Measurements from ENCODE around the gene SMARCD3. TPM values are rescaled to one million over a fixed set of nuclear protein-coding genes. Genes with fewer than 3 reads are reported as not detected.

SMARCD3 gene
- total and polyA plus RNA-seq, 9 of the 15 experiments (the other 6 are each of a cell fraction or from before 2014, with no cell fraction given) = 0.43 to 3.6 (median 2.6) TPM

GRCh38 chr7:151208253-151208862, 40.1 kb downstream of the SMARCD3 start:
- FAIRE-seq = peak; percentile 23
- no TSS peak for BruUV-seq (replicated peaks)

GRCh38 chr7:151207804-151208203, 40.7 kb downstream of the SMARCD3 start:
- H4K20me1 ChIP-seq (replicated peaks; ENCODE audit: control insufficient read depth, insufficient read depth, low read length) = peaks cover 33% of the 10 kb centered on the region
- no peak overlapping the region for H3K4me2 ChIP-seq (ENCODE audit: insufficient read depth, low read length)
- no peak overlapping the region for H3K27ac ChIP-seq (ENCODE audit: extremely low read depth, low read depth, low read length)
- ATAC-seq (no peak), DNase-seq (ENCODE audit: extremely low read depth in 1 of 4, low spot score in 3 of 4) (no peak), FAIRE-seq (no peak)
- ChIA-PET CTCF (ENCODE audit: low intra/inter-chr PET ratio) (no interaction called here), POLR2A (interaction anchor here (0.5 to 2.1 kb wide), 3 partner anchors 11 to 25 kb away, joined by 3 to 12 read pairs (median 5); partner anchors contain the start of gene ABCF2)
- H3K27me3 ChIP-seq (ENCODE audit: control insufficient read depth in 2 of 2, insufficient read depth in 2 of 2, low read length in 2 of 2) = peaks cover 31 to 34% of the 10 kb centered on the region in 2 experiments; a peak in 4 of 5 replicates
- H2AFZ ChIP-seq (ENCODE audit: low read depth, low read length) = no peak overlapping the region
- no peaks in the 10 kb centered on the region for H3K79me2 ChIP-seq (ENCODE audit: control insufficient read depth, insufficient read depth, low read length)
- no peaks in the 10 kb centered on the region for H3K9me1 ChIP-seq (ENCODE audit: control insufficient read depth, insufficient read depth, low read length)
- in situ Hi-C loops (cut with MboI) = no loop called here
- H3K4me3 ChIP-seq = no peak overlapping the region
- H3K4me1 ChIP-seq (replicated peaks in 1 of 2; ENCODE audit: control insufficient read depth in 2 of 2, insufficient read depth in 2 of 2, low read length in 2 of 2) = peaks cover 15 to 19% of the 10 kb centered on the region in 2 experiments
- intact Hi-C loops (cut with micrococcal nuclease) = loop anchor here (2.0 kb wide), 1 partner anchor 33 kb away; no protein-coding TSS in a partner anchor
- WGBS (ENCODE audit: insufficient coverage, low coverage, missing lambda C conversion rate) = 60% methylated on average over 12 of the region's 12 CpGs
- H3K36me3 ChIP-seq (ENCODE audit: control insufficient read depth, insufficient read depth, low read length) = peaks cover 9% of the 10 kb centered on the region; the same call in 2 of the 3 replicates
- no peak for TF ChIP-seq U2AF1 (optimal IDR thresholded peaks at IDR 0.05; ENCODE audit: low read depth, low read length)
- TF ChIP-seq POLR2G (IDR thresholded peaks at IDR 0.05; ENCODE audit: low read depth, low read length) = peak; percentile 65
- H3K9me3 ChIP-seq (replicated peaks; ENCODE audit: control insufficient read depth, insufficient read depth, low read depth, low read length) = no peaks in the 10 kb centered on the region
- no TSS peak for BruUV-seq (replicated peaks)
- H3K9ac ChIP-seq (ENCODE audit: insufficient read depth in 1 of 2, low read depth in 2 of 2, low read length in 2 of 2) = peak overlapping the region in 1 of 2 experiments; percentile 31; a peak in 2 of 4 replicates

More at GRCh38 chr7:151208253-151208862, 40.1 kb downstream of the SMARCD3 start:
- ATAC-seq = no peak
- Histone ChIP-seq H3K27me3 (ENCODE audit: control insufficient read depth in 2 of 2, insufficient read depth in 2 of 2, low read length in 2 of 2) (peaks cover 26 to 29% of the 10 kb centered on the region in 2 experiments; a peak in 4 of 5 replicates), H3K36me3 (ENCODE audit: control insufficient read depth, insufficient read depth, low read length) (peaks cover 15% of the 10 kb centered on the region; the same call in 2 of the 3 replicates), H3K9me1 (ENCODE audit: control insufficient read depth, insufficient read depth, low read length) (no peaks in the 10 kb centered on the region), H3K9me3 (replicated peaks; ENCODE audit: control insufficient read depth, insufficient read depth, low read depth, low read length) (no peaks in the 10 kb centered on the region), H3K4me3 (no peak overlapping the region), H4K20me1 (replicated peaks; ENCODE audit: control insufficient read depth, insufficient read depth, low read length) (peaks cover 31% of the 10 kb centered on the region), H3K4me2 (ENCODE audit: insufficient read depth, low read length) (no peak overlapping the region), H3K9ac (ENCODE audit: insufficient read depth in 1 of 2, low read depth in 2 of 2, low read length in 2 of 2) (no peak overlapping the region), H2AFZ (ENCODE audit: low read depth, low read length) (no peak overlapping the region), H3K79me2 (ENCODE audit: control insufficient read depth, insufficient read depth, low read length) (no peaks in the 10 kb centered on the region), H3K27ac (ENCODE audit: extremely low read depth, low read depth, low read length) (no peak overlapping the region), H3K4me1 (replicated peaks in 1 of 2; ENCODE audit: control insufficient read depth in 2 of 2, insufficient read depth in 2 of 2, low read length in 2 of 2) (peaks cover 15 to 19% of the 10 kb centered on the region in 2 experiments)
- CTCF ChIA-PET (ENCODE audit: low intra/inter-chr PET ratio) = no interaction called here
- TF ChIP-seq NCOA1 (IDR thresholded peaks at IDR 0.05; ENCODE audit: low read depth) = no peak
- TF ChIP-seq PRPF4 (IDR thresholded peaks at IDR 0.05; ENCODE audit: insufficient read depth, low read depth, low read length, poor library complexity, severe bottlenecking) = no peak
- POLR2A ChIA-PET = interaction anchor here (0.5 to 2.1 kb wide), 5 partner anchors 8 to 22 kb away, joined by 3 to 12 read pairs (median 6); partner anchors contain the start of gene ABCF2
- WGBS (ENCODE audit: insufficient coverage, low coverage, missing lambda C conversion rate) = 19% methylated on average over 9 of the region's 9 CpGs
- DNase-seq (ENCODE audit: extremely low read depth in 1 of 4, low spot score in 3 of 4) = no peak
- intact Hi-C loops (cut with micrococcal nuclease) = no loop called here
- in situ Hi-C loops (cut with MboI) = no loop called here

Measured in K562 (cell line).